ENCODE results near the gene TPD52L2.
"Not testable (repeated sequence)": the region's sequence is repeated elsewhere in the genome, so short reads cannot be mapped to it uniquely, and the experiment has no call there.

- TF ChIP-seq POLR2A, CTCF (IDR thresholded peaks at IDR 0.05): not testable (repeated sequence)
Observed at GRCh38 chr20:63853733-63854068, 11.4 kb upstream of the TPD52L2 start.
